GM19395 (cell line): ENCODE data around the gene TM9SF2.
"Not testable (repeated sequence)": the region's sequence is repeated elsewhere in the genome, so short reads cannot be mapped to it uniquely, and the experiment has no call there.

Experiments
- ATAC-seq: cut with Tn5 transposase; IDR thresholded peaks from one replicate; pipeline ENCODE4 v1.9.1; 2021; ENCODE audit warnings: mild to moderate bottlenecking, moderate library complexity; ENCODE audit not compliant: unreplicated experiment

Gene TM9SF2, protein sequence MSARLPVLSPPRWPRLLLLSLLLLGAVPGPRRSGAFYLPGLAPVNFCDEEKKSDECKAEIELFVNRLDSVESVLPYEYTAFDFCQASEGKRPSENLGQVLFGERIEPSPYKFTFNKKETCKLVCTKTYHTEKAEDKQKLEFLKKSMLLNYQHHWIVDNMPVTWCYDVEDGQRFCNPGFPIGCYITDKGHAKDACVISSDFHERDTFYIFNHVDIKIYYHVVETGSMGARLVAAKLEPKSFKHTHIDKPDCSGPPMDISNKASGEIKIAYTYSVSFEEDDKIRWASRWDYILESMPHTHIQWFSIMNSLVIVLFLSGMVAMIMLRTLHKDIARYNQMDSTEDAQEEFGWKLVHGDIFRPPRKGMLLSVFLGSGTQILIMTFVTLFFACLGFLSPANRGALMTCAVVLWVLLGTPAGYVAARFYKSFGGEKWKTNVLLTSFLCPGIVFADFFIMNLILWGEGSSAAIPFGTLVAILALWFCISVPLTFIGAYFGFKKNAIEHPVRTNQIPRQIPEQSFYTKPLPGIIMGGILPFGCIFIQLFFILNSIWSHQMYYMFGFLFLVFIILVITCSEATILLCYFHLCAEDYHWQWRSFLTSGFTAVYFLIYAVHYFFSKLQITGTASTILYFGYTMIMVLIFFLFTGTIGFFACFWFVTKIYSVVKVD

DNA sequence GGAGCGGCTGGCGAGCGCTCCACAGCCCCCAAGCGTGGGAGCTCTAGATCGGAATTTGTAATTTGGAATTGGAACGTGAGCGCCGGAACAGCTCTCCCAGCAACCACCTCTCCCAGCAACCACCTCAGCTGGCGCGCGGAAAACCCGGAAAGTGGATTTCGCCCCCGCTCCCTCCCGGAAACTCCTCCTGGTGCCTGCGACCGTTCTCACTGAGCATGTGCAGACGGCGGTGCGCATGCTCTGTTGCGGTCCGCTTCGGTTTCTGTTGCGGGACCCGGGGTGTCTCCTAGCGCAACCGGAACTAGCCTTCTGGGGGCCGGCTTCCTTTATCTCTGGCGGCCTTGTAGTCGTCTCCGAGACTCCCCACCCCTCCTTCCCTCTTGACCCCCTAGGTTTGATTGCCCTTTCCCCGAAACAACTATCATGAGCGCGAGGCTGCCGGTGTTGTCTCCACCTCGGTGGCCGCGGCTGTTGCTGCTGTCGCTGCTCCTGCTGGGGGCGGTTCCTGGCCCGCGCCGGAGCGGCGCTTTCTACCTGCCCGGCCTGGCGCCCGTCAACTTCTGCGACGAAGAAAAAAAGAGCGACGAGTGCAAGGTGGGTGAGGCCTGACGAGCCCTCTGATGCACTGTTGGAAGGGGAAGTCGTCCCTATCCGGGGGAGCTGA is at the start of gene TM9SF2:
TSS of gene TM9SF2 (plus strand) at position 289 of the 664 bp plus-strand sequence. CDS start at position 424, 135 bp downstream.
- peak; percentile 54 for ATAC-seq

DNA sequence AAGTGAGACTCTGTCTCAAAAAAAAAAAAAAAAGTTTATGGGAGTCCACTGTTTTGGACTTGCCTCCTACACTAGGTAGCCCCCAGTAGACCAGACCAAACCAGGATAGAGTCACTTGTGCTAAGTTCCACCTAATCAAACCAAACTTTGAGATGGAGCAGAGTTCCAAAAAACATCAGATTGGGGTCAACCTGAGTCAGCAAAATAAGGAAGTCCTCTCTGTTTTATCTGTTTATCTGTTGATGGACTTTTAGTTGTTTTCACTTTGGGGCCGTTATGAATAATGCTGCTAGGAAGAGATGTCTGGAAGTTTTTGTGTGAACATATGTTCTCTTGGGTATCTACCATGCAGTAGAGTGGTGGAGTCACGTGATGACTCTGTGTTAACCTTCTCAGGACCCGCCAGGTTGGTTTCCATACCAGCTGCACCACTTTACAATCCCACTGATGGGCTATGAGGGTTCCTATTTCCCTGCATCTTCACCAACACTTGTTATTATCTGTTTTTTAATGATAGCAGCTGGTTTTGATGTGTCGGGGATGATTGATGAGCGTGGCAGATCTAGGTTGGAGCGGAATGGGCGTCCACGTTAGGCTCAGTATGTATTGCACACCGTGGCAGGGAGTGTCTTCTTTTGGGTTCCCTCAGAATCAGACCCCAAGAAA is 46.6 kb upstream of the TM9SF2 start:
- no peak for ATAC-seq

DNA sequence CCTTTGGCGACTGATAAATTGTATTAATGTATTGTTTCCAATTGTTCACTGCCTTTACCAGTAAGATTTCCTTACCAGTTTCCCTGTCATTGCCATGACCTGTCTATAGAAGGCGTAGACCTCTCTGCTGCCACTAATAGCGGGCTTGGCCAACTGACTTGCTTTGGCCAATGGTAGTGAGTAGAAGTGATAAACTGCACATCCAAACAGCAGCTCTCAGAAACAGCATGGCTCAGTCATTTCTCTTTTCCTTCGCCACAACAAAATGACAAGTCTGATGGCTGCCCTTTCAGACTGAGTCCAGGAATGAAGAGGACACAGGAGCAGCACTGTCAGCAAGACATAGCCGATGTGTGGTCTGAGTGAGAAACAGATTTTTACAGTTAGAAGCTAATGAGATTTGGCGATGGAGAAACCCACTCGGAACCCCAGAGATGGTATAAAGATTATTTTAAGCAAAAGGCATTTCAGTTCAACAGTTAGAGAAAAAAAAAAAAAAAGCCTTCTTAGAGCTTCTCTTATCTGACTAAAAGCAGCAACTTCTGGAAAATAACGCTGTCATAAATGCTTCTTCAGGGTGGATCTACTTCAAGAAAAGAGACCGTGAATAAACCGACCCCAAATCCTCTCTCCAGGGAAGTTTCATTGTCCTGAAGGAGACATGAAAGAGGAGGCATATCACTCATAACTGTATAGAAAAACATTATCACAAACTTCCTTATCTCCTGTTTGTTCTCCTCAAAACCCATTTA is 42.0 kb upstream of the TM9SF2 start:
- ATAC-seq, result no peak

DNA sequence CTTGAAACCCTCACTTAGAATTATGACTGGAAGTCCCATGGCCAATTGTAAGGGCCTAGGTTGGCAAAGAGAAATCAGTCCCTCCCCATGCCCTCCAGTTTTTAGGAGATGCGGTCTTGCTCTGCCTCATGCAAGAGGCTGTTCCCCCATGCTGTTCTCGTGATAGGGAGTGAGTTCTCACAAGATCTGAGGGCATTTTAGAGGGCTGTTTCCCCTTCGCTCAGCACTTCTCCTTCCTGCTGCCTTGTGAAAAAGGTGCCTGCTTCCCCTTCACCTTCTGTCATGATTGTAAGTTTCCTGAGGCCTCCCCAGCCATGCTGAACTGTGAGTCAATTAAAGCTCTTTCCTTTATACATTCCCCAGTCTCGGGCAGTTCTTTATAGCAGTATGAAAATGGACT is 40.5 kb upstream of the TM9SF2 start:
- not testable (repeated sequence) for ATAC-seq

DNA sequence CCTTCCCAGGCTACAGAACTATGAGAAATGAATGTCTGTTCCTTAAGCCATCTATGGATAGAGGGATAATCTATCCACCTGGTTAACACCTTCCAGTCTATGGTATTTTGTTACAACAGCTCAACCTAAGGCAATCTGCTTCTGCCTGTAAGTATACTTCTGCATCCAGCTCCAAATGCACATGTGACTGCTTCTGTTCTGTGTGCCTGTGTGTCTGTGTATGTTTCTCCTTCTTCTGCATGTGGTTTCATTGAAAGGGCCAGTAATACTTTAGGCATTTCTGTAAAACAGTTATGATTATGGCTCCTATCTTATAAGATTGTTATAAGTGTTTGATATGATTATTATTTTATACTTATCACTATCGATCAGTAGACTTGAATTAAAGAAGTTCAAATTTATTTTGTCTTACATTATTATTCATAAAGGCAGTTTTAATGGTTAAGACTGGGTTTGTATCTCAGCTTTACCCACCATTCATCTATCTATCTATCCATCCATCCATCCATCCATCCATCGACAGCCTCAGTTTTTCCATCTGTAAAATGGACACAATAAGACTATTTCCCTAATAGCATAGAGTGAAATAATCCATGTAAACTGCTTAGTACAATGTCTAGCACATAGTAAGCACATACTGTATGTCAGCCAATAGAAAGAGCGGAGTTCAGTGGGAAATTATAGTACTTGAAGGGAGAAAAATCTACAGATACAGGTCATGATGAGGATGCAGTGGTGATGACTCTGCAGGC is 37.5 kb upstream of the TM9SF2 start:
- ATAC-seq, result no peak

DNA sequence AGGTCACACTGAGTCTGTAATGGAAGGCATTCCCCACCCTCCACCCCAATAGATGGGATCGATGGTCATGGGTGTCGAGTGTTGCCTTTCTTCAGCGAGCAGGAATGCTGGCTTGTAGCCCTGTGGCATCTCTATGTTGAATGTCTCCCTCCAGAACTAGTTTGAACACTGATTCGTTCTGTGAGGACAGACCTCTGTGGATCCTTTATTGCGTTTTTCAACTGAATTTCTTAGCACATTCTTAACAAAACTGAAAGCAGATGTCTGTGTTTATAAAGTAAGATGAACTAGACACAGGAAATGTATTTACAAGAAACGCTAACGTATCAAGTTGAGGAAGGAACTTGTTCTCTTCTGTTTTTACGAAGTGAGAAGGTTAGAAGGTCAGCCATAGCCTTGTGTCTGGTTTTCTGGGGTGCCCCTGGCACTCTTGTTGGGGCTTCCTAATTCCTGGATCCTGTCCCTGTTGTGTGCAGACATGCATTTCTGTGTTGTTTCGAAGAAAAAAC is 36.8 kb upstream of the TM9SF2 start:
- no peak for ATAC-seq

DNA sequence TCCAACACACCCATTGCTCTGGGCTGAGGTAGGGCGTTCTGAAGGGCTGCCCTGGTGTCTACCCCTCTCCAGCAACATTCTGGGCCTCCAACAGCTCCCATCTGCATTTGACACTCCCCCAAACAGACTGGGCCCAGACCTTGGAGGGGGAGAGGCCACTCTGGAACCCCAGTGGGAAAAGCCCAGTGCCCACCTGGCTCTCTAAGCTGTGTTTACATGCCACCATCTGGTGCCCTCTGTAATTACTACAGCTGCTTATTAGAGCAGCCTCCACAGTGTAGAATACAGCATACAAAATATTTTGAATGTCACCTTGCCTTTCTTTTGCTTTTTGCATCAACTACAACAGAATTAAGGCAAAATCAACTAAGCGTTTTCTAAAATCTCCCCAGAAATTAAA is 35.8 kb upstream of the TM9SF2 start:
- no peak for ATAC-seq

DNA sequence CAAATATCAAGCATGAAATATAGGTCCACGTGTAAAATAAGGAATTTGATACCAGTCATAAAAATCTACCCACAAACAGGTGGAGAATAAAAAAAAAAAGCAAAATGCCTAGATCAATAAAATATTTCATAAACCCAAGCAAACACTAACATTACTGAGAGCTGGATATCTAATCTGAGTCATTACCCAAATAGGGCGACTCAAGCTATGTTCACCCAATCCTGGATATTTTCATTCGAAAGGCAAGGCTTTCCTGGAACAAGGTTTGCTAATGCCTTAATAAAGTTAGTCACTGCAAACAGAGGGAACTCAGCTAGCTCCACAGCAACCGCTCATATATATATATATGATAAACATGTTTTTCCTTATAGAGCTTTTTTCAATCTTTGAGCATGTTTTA is 33.5 kb upstream of the TM9SF2 start:
- ATAC-seq, result no peak

DNA sequence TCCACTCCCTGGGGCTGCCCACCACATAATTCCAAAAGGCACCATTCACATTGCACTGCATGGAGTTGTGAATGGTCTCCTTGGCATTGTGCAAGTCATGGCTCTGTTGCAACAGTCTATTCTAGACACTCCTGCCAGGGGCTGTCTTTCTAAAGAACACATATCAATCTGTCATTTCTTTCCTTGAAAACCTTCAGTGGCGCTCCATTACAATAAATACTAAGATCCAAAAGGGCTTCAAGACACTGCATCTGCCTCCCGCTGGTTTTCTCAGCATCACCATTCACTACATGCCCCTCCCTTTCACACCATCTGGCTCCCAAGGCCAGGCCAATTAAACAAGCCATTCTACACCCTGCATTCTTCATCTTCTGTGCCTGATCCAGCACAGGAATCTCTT is 32.2 kb upstream of the TM9SF2 start:
- no peak for ATAC-seq

DNA sequence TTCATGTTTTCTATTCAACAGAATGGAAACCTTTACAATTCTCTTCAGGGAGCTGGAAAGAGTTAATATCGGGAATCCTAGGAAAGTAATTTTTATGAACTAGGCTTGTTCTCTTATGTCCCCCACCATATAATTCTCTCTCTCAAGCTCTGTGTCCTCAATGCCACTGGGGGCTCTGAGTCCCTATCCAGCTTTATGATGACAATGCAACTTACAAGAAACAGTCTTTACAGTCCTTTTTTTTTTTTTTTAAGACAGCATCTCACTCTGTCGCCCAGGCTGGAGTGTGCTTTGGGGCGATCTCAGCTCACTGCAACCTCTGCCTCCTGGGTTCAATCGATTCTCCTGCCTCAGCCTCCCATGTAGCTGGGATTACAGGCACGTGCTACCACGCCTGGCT is 31.2 kb upstream of the TM9SF2 start:
- no peak for ATAC-seq

DNA sequence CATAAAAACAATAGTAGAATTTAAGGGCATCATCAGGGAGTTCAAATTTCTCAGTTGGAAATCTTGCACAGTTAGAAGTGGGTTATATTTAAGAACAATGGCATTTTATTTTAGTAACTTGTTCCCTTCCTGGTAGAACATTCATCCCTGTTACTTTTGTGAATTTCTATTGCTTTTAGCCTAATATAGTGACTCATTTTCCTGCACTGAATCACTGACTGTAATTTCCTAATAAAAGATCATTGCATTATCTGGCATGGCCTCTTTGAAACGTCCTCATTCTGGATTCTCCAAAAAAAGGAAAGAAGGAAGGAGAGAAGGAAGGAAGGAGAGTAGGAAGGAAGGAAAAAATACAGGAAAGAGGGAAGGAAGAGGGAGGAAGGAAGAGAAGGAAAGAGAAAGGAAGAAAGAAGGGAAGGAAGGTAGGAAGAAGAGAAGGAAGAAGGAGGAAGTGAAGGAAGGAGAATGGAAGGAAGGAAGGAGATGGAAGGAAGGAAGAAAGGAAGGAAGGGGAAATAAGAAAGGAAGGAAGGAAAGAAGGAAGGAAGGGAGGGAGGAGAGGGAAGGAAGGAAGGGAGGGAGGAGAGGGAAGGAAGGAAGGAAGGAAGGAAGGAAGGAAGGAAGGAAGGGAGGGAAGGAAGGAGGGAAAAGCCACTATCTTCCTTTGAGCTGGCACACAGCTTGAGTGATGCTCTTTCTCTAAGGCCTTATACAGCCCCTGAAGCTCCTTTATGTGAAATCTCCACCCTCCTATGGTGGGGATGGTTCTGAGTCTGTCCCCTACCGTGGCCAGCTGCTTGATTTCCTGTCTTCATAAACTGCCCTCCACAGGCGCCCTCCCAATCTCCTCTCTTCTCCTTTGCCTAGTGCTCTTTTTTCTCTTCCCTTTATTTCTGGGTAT is 29.8 kb upstream of the TM9SF2 start:
- no peak for ATAC-seq

DNA sequence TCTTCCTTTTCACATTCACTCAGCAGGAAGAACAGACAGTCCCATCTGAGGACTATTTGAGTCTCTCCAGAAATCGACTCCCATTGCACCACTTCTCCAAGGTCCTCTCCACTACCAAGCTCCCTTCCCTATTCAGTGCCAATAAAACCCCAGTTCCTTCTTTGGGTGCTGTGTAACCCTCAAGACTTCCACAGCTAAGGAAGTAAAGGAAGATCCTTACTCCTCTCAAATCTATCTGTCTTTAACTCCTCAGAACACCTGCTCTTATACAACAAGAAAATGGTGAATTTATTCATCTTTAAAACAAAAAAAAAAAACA is 29.2 kb upstream of the TM9SF2 start:
- no peak for ATAC-seq

DNA sequence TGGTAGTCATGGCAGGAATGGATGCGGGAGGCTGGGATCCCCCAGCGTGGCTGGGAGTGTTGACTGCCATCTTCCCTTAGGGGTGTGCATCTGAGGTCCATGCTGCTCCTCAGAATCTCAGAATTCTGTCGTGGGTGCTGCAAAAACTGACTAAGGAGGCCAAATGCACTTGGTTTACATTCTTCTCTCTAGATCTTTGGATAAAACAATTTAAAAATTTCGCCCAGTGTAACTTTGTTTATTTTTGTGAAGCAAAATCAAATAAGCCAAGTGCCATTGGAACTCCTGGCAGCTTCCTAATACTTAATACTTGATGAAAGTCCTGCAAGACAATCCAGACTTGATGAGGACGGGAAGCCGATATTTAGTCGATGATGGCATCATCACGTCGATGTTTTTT is 27.8 kb upstream of the TM9SF2 start:
- no peak for ATAC-seq

DNA sequence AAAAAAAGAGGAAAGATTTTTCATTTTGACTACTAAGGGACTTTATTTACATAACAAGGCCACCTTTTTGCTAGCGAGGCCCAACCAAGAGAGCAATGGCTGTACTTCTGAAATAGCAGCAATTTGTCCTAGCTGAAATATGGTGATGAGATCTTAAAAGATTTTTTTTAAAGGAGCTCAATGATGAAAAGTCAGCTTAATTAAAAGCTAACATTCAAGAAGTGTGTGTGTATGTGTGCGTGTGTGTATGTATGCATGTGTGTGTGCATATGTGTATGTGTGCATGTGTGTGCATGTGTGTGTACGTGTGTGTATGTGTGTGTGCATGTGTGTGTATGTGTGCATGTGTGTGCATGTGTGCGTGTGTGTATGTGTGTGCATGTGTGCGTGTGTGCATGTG is 24.6 kb upstream of the TM9SF2 start:
- no peak for ATAC-seq

DNA sequence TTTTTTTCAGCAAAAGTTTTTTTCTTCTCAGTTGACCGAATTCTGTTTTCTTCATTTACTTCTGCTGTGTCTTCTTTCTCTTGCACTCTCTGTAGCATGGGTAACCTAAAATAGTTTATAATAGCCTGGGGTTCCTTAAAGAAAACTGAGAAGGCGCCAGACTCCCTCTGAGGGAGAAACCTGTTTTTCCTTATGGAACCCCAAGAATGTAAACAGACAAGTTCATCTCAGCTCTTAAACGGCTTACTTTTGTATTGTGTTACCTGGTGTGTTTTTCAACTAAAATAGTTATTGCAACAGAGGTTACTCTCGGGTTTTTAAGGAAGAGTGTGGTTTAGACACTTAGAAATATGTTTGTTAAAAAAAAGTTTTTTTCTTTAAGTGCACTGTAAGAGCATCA is 23.8 kb upstream of the TM9SF2 start:
- ATAC-seq, result no peak

DNA sequence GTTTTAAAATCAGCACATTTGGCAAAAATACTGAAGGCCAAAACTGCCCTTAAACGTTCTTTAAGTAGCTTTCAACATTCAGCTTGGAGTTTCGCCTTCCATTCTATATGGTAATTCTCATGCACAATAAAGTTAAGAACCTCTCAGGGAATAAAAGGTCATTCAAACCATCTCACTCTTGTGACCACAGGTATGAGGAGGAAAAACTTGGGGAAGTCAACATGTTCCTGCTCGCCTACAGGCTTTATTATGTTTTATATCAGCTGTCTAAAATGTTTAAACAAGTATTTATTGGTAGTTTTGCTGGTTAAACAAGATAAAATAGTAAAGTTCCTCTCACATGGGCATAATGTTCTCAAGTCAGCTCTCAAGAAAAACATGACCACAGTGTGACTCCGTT is 19.9 kb upstream of the TM9SF2 start:
- ATAC-seq, result no peak

DNA sequence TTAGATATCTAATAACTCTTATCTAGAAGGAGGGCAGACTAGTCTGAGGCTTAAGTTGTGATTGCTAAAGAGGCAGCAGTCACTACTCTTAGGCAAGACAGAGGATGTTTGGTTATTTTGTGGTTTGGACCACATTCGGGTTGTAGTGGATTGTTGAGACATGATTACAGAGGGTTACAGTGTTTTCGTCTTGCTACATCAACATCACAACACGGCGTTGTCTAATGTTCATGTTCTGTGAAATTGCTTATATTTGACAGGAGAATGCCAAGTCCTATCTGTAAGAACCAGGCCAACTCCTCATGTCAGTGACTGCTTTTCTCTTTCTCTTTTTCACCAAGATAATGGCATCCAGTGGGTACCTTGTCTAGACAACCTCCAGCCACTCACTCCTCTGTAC is 16.8 kb upstream of the TM9SF2 start:
- ATAC-seq, result no peak

DNA sequence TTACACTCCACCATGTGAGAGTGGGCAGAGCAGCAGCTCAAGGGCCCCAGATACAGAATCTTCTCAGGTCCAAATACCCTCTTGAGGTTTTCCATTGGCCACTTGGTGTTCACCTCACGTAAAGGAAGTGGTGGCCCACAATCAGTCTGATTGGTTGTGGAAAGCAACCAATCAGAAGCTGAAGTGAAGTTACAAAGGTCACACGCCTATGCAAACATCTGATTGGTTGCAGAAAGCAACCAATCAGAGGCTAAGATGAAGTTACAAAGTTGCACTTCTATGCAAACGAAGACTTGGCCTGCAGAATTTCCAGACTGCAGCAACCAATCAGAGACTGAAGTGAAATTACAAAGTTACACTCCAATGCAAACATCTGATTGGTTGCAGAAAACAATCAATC is 14.3 kb upstream of the TM9SF2 start:
- no peak for ATAC-seq

DNA sequence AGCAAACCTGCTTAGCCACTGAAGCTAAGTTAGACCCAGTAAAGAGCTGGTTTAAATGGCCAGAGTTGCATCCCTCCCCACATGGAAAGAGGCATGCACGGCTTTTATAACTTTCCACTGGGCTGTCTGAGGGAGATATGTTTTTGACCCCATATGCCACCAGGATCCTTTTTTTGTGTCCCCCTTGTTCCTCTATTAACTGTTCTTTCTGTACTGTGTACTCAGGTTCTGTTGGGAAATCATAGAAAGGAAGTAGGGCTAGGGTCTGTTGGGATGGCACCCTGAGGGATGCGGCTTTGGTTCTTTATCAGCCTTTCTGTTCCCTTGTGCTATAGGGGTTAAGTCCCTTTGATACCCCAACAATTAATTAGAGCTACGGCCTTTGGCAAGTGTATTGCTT is 12.2 kb upstream of the TM9SF2 start:
- ATAC-seq, result no peak
